Gastroesophageal sphincter (tissue), 3 donors: ENCODE measurements around the gene TSPAN32.

ENCODE experiments used
- CTCF ChIP-seq, 4 experiments: fragments of 200-600 bp in 2 of 4; fragments of 450-650 bp in 2 of 4; sonication (generic) in 1 of 4; IDR thresholded peaks; one replicate each; pipeline ENCODE4 v1.5.1; 2017 to 2019; ENCODE audit warnings: antibody characterized with exemption in 4 of 4, mild to moderate bottlenecking in 2 of 4, moderate library complexity in 2 of 4
- POLR2A ChIP-seq, 2 donors: fragments of 450-650 bp; IDR thresholded peaks; one replicate each; pipeline ENCODE4 v1.6.1; 2017; ENCODE audit warnings: antibody characterized with exemption in 2 of 2, mild to moderate bottlenecking in 2 of 2, moderate library complexity in 1 of 2
- POLR2AphosphoS5 ChIP-seq: sonication (generic); formaldehyde crosslinking; IDR thresholded peaks from one replicate; pipeline ENCODE4 v1.6.1; 2017; ENCODE audit warnings: antibody characterized with exemption

- TF ChIP-seq CTCF (IDR thresholded peaks at IDR 0.05) (no peak), POLR2A (IDR thresholded peaks at IDR 0.05) (no peak), POLR2AphosphoS5 (no peak)
Observed at GRCh38 chr11:2346014-2346413, 44.2 kb downstream of the TSPAN32 start.
